HepG2 (cell line): ENCODE results near the gene SH3PXD2A. TPM values are rescaled to one million over a fixed set of nuclear protein-coding genes. Genes with fewer than 3 reads are reported as not detected.

Experiments
- ERF ChIP-seq: IDR thresholded peaks from 2 replicates; pipeline ENCODE4 v1.6.1; 2018; ENCODE audit warnings: missing biosample characterization, missing genetic modification reagents
- HMGXB4 ChIP-seq, 2 experiments: sonication (generic) in 1 of 2; formaldehyde crosslinking in 1 of 2; IDR thresholded peaks; 2 replicates each; pipeline versions ENCODE4 v1.4.0 to v1.6.1; 2018 to 2020; ENCODE audit warnings: missing genetic modification reagents in 2 of 2, borderline replicate concordance in 1 of 2, low read depth in 1 of 2, mild to moderate bottlenecking in 1 of 2, missing biosample characterization in 1 of 2
- HNRNPK ChIP-seq: fragments of 200-400 bp; formaldehyde crosslinking; IDR thresholded peaks from 2 replicates; pipeline ENCODE4 v1.6.1; 2018; ENCODE audit warnings: low read length, low read depth, moderate library complexity, mild to moderate bottlenecking; ENCODE audit not compliant: poor library complexity, severe bottlenecking
- HNRNPLL ChIP-seq: fragments of 200-400 bp; formaldehyde crosslinking; IDR thresholded peaks from 2 replicates; pipeline ENCODE4 v1.6.1; 2017; ENCODE audit warnings: mild to moderate bottlenecking, low read depth, low read length; ENCODE audit not compliant: poor library complexity, severe bottlenecking
- RAD21 ChIP-seq: fragments of 450-650 bp; formaldehyde crosslinking; IDR thresholded peaks from 2 replicates; pipeline ENCODE4 v1.5.0; 2020; ENCODE audit warnings: mild to moderate bottlenecking
- RBFOX2 ChIP-seq: fragments of 200-400 bp; formaldehyde crosslinking; IDR thresholded peaks from 2 replicates; pipeline ENCODE4 v1.6.1; 2017; ENCODE audit warnings: low read depth, mild to moderate bottlenecking, low read length
- SALL1 ChIP-seq: sonication (generic); formaldehyde crosslinking; IDR thresholded peaks from 2 replicates; pipeline ENCODE4 v1.8.0; 2022; ENCODE audit warnings: mild to moderate bottlenecking, missing genetic modification reagents
- SKIL ChIP-seq: sonication (generic); formaldehyde crosslinking; IDR thresholded peaks from 2 replicates; pipeline ENCODE4 v1.8.0; 2022; ENCODE audit warnings: missing genetic modification reagents, mild to moderate bottlenecking, moderate library complexity, borderline replicate concordance
- TFDP1 ChIP-seq: IDR thresholded peaks from 2 replicates; pipeline ENCODE4 v1.6.1; 2016; ENCODE audit warnings: missing compliant biosample characterization, missing genetic modification reagents, borderline replicate concordance
- U2AF2 ChIP-seq: fragments of 200-400 bp; formaldehyde crosslinking; IDR thresholded peaks from 2 replicates; pipeline ENCODE4 v1.6.1; 2017; ENCODE audit warnings: low read depth, mild to moderate bottlenecking, low read length
- ZBTB2 ChIP-seq: sonication (generic); formaldehyde crosslinking; IDR thresholded peaks from 2 replicates; pipeline ENCODE4 v1.8.0; 2022; ENCODE audit warnings: low read depth, missing genetic modification reagents
- ZFY ChIP-seq: sonication (generic); formaldehyde crosslinking; IDR thresholded peaks from 2 replicates; pipeline ENCODE4 v1.4.0; 2020; ENCODE audit warnings: missing genetic modification reagents
- ZNF264 ChIP-seq: sonication (generic); formaldehyde crosslinking; IDR thresholded peaks from 2 replicates; pipeline ENCODE4 v1.4.0; 2020; ENCODE audit warnings: missing genetic modification reagents
- polyA plus RNA-seq, 8 experiments: library from polyadenylated mRNA; depleted of rRNA in 3 of 8; stranded (reverse) in 7 of 8; unstranded in 1 of 8; fragments of >200 nt; fragmentation: Illumina TruSeq in 4 of 8; extraction: Trizol in 4 of 8; gene quantifications; 2 replicates each; pipeline versions ENCODE4 v1.2.1 to v1.2.3, GENCODE V29; 2011 to 2016; ENCODE audit warnings: low read depth in 4 of 8, missing spikeins in 1 of 8, mixed read lengths in 1 of 8; ENCODE audit not compliant: insufficient read depth in 1 of 8
- total RNA-seq, 5 experiments: library from RNA; depleted of rRNA; stranded (reverse); fragments of >200 nt; fragmentation: Illumina TruSeq; extraction: Trizol; gene quantifications; 2 replicates each; pipeline ENCODE4 v1.2.3, GENCODE V29; 2016; ENCODE audit warnings: low read depth in 1 of 5

Gene SH3PXD2A
- total and polyA plus RNA-seq, 2 of the 13 experiments (the other 11 are each of a cell fraction or from before 2014, with no cell fraction given): 11.1 to 11.3 TPM

- TF ChIP-seq SKIL (CRISPR knock-in tag) (0 out of 2 replicates have a peak, but pooled peaks have one; percentile 27), TFDP1 (peak; percentile 18; the same call in 1 of the 2 replicates), HMGXB4 (CRISPR knock-in tag; IDR thresholded peaks at IDR 0.05; ENCODE audit: borderline replicate concordance in 1 of 2, low read depth in 1 of 2) (peak in 1 of 2 experiments; percentile 24; a peak in 1 of 4 replicates), U2AF2 (no peak), ZFY (CRISPR knock-in tag) (0 out of 2 replicates have a peak, but pooled peaks have one; percentile 46), SALL1 (no peak), HNRNPK (peak; percentile 57), ZNF264 (0 out of 2 replicates have a peak, but pooled peaks have one; percentile 22), ERF (no peak), RBFOX2 (peak; percentile 60; the same call in 1 of the 2 replicates), RAD21 (CRISPR knock-in tag) (0 out of 2 replicates have a peak, but pooled peaks have one; percentile 5), ZBTB2 (peak; percentile 68), HNRNPLL (peak; percentile 72)
- TF ChIP-seq, all 625 proteins: peak for 17
Measured at GRCh38 chr10:103855424-103855823, at the start of gene SH3PXD2A (continued).
